B cell (primary cell): ENCODE results near the gene BCAP29. TPM values are rescaled to one million over a fixed set of nuclear protein-coding genes. Genes with fewer than 3 reads are reported as not detected.

Experiments
- ATAC-seq: fragments of 200-7000 bp; cut with Tn5 transposase; one replicate; pipeline ENCODE4 v1.10.0; 2021; ENCODE audit warnings: low read depth, mild to moderate bottlenecking, moderate number of reproducible peaks, moderate library complexity
- CTCF ChIA-PET: fragments of 350-600 bp; sonication (Branson Sonifier 250); formaldehyde crosslinking; loops from one replicate; lab custom pipeline; 2021; ENCODE audit warnings: antibody characterized with exemption, inconsistent platforms; lab: Charles Lee
- POLR2A ChIA-PET: fragments of 350-600 bp; sonication (Branson Sonifier 250); formaldehyde crosslinking; loops from one replicate; lab custom pipeline; 2021; ENCODE audit warnings: antibody characterized with exemption; lab: Charles Lee
- DNase-seq: peaks from one replicate; pipeline ENCODE4 v3.0.0; 2013
- H2AFZ ChIP-seq: 2 replicates; pipeline ENCODE4 v1.6.1; 2012; ENCODE audit warnings: mild to moderate bottlenecking, low read depth, low read length; ENCODE audit not compliant: insufficient read depth, poor library complexity, severe bottlenecking
- H3K27ac ChIP-seq, 2 donors: 1 replicate in 1 of 2; 2 replicates in 1 of 2; pipeline ENCODE4 v1.5.1; 2012 to 2013; ENCODE audit warnings: low read length in 2 of 2, mild to moderate bottlenecking in 2 of 2, moderate library complexity in 1 of 2
- H3K27me3 ChIP-seq, 4 experiments: fragments of 200-600 bp in 1 of 4; sonication (generic) in 1 of 4; replicated peaks in 1 of 4; 1 replicate in 2 of 4; 2 replicates in 2 of 4; pipeline versions ENCODE4 v1.6.1 to v1.7.0; 2013 to 2016; ENCODE audit warnings: low read length in 3 of 4, mild to moderate bottlenecking in 2 of 4, mixed read lengths in 1 of 4, moderate library complexity in 1 of 4; ENCODE audit not compliant: insufficient read depth in 4 of 4, control insufficient read depth in 3 of 4; ENCODE audit errors: control extremely low read depth in 1 of 4
- H3K36me3 ChIP-seq, 2 experiments: replicated peaks in 1 of 2; 1 replicate in 1 of 2; 2 replicates in 1 of 2; pipeline versions ENCODE4 v1.6.1 to v1.7.1; 2013; ENCODE audit warnings: low read length in 1 of 2; ENCODE audit not compliant: insufficient read depth in 2 of 2, control insufficient read depth in 1 of 2; ENCODE audit errors: control extremely low read depth in 1 of 2, extremely low read depth in 1 of 2
- H3K4me1 ChIP-seq, 2 donors: fragments of 200-600 bp in 1 of 2; sonication (generic) in 1 of 2; 1 replicate in 1 of 2; 2 replicates in 1 of 2; pipeline versions ENCODE4 v1.5.1 to v1.6.1; 2013 to 2017; ENCODE audit warnings: low read length in 2 of 2; ENCODE audit not compliant: control insufficient read depth in 2 of 2, insufficient read depth in 2 of 2
- H3K4me2 ChIP-seq: replicated peaks from 2 replicates; pipeline ENCODE3; 2012; ENCODE audit warnings: mild to moderate bottlenecking, low read depth, low read length; ENCODE audit not compliant: poor library complexity, severe bottlenecking
- H3K4me3 ChIP-seq, 5 experiments: fragments of 200-600 bp in 1 of 5; sonication (generic) in 1 of 5; 1 replicate in 3 of 5; 2 replicates in 2 of 5; pipeline versions ENCODE4 v1.5.1 to v1.7.0; 2011 to 2016; ENCODE audit warnings: low read length in 4 of 5, mild to moderate bottlenecking in 4 of 5, low read depth in 2 of 5, control low read depth in 1 of 5, moderate library complexity in 1 of 5; ENCODE audit not compliant: insufficient read depth in 1 of 5; ENCODE audit errors: control extremely low read depth in 1 of 5, extremely low read depth in 1 of 5
- H3K79me2 ChIP-seq: fragments of 200-600 bp; sonication (generic); one replicate; pipeline ENCODE4 v1.6.0; 2016; ENCODE audit warnings: low read length; ENCODE audit not compliant: control insufficient read depth, insufficient read depth
- H3K9ac ChIP-seq: fragments of 200-600 bp; sonication (generic); 2 replicates; pipeline ENCODE4 v1.6.1; 2017; ENCODE audit warnings: mild to moderate bottlenecking, low read length, moderate library complexity
- H3K9me3 ChIP-seq, 3 donors: one replicate each; pipeline versions ENCODE4 v1.6.1 to v1.7.1; 2013; ENCODE audit warnings: low read length in 2 of 3; ENCODE audit not compliant: control insufficient read depth in 2 of 3, insufficient read depth in 1 of 3; ENCODE audit errors: control extremely low read depth in 1 of 3
- H4K20me1 ChIP-seq: 2 replicates; pipeline ENCODE4 v1.6.0; 2012; ENCODE audit warnings: mild to moderate bottlenecking, low read length; ENCODE audit not compliant: insufficient read depth, control insufficient read depth, poor library complexity, severe bottlenecking
- H3K27ac Mint-ChIP-seq: one replicate; pipeline ENCODE4 v1.8.0; 2021; ENCODE audit warnings: mixed read lengths
- H3K27me3 Mint-ChIP-seq: one replicate; pipeline ENCODE4 v1.8.0; 2021; ENCODE audit warnings: mixed read lengths
- H3K4me1 Mint-ChIP-seq: one replicate; pipeline ENCODE4 v1.8.0; 2021; ENCODE audit warnings: mixed read lengths
- H3K4me3 Mint-ChIP-seq: one replicate; pipeline ENCODE4 v1.8.0; 2021; ENCODE audit warnings: mixed read lengths
- H3K9me3 Mint-ChIP-seq: one replicate; pipeline ENCODE4 v1.8.0; 2022; ENCODE audit warnings: mixed read lengths; ENCODE audit not compliant: insufficient read depth
- EZH2 ChIP-seq: IDR thresholded peaks from 2 replicates; pipeline ENCODE4 v1.6.1; 2012; ENCODE audit warnings: borderline replicate concordance, low read depth, mild to moderate bottlenecking, moderate library complexity, low read length; ENCODE audit not compliant: insufficient read depth, poor library complexity, severe bottlenecking
- WGBS: methylation state at CpG from one replicate; pipeline ENCODE4 v1.1.5; 2013; ENCODE audit warnings: missing lambda C conversion rate; ENCODE audit not compliant: insufficient coverage; 5-methylcytosine and 5-hydroxymethylcytosine counted together
- intact Hi-C: fragments of 100-400 bp; cut with micrococcal nuclease; formaldehyde crosslinking; loops from one replicate; pipeline ENCODE4 v1.10.0; 2022
- polyA plus RNA-seq: library from polyadenylated mRNA; depleted of rRNA; stranded (reverse); fragments of >200 nt; gene quantifications from 2 replicates; pipeline ENCODE4 v1.2.3, GENCODE V29; 2012
- total RNA-seq, 2 donors: library from RNA; stranded (reverse); fragments of 120-200 nt in 1 of 2; gene quantifications; 1 replicate in 1 of 2; 2 replicates in 1 of 2; pipeline versions ENCODE4 v1.2.3 to v1.2.4, GENCODE V29; 2013 to 2022
- TF ChIP-seq, protein P1 (sequence below): fragments of 200-600 bp; IDR thresholded peaks from one replicate; pipeline ENCODE4 v1.8.0; 2022; ENCODE audit warnings: antibody characterized with exemption, mild to moderate bottlenecking

BCAP29 gene
- total and polyA plus RNA-seq, 2 donors (not counting 1 experiment from before 2014, with no cell fraction given): 24.6 to 27.3 TPM

DNA sequence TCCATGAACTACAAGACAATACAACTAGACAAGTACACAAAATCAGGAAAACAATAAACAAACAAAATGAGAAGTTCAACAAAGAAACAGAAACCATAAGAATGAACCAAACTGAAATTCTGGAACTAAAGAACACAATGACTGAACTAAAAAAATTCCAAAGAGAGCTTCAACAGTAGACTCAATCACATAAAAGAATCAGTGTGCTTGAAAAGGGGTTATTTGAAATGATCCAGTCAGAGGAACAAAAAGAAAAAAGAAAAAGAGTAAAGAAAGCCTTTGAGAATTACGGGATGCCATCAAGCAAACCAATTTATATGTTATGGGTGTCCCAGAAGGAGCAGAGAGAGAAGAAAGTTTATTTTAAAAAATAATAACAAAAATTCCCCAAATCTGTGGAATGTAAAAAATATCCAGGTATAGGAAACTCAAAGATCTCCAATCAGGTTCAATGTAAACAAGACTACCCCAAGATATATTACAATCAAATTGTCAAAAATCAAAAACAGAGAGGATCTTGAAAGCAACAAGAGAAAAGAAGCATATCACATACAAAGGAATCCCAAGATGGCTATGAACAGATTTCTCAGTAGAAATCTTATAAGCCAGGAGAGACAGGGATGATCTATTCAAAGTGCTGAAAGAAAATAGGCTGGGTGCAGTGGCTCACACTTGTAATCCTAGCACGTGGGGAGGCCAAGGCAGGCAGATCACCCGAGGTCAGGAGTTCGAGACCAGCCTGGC lies 35.0 kb upstream of the BCAP29 start:
- CTCF ChIA-PET: no interaction called here

DNA sequence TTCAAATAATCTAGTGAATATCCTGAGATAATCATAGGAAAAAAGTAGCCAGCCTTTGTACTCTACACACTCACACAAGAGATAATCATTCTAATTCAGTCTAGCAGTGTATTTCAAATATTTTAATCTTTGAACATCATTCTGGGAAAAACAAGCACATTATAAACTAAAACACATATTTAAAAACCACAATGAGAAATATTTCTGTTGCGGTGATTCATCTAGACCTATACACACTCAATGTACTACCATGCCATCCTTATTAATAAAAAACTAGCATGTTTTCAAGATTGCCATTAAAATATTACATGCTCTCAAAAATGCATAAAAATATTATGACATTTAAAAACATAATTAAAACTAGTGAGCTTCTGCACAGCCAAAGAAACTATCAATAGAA lies 28.1 kb upstream of the BCAP29 start:
- no peak overlapping the region for H3K9ac ChIP-seq
- H3K9me3 Mint-ChIP-seq: no peaks in the 10 kb centered on the region
- H3K9me3 ChIP-seq: no peaks in the 10 kb centered on the region
- POLR2A ChIA-PET: no interaction called here
- no peaks in the 10 kb centered on the region for H3K27me3 Mint-ChIP-seq
- H3K4me1 Mint-ChIP-seq: peaks cover 9% of the 10 kb centered on the region
- H3K36me3 ChIP-seq: peaks cover 19 to 43% of the 10 kb centered on the region in 2 experiments
- DNase-seq (no peak), ATAC-seq (no peak)
- H3K4me1 ChIP-seq: no peaks in the 10 kb centered on the region
- no peak overlapping the region for H3K4me3 Mint-ChIP-seq
- H3K4me2 ChIP-seq: no peak overlapping the region
- WGBS: no CpG with 5 or more reads among the region's 1 CpG
- H3K79me2 ChIP-seq: peaks cover 34% of the 10 kb centered on the region
- no peak overlapping the region for H3K27ac ChIP-seq
- TF ChIP-seq EZH2: no peak
- TF ChIP-seq, protein P1, sequence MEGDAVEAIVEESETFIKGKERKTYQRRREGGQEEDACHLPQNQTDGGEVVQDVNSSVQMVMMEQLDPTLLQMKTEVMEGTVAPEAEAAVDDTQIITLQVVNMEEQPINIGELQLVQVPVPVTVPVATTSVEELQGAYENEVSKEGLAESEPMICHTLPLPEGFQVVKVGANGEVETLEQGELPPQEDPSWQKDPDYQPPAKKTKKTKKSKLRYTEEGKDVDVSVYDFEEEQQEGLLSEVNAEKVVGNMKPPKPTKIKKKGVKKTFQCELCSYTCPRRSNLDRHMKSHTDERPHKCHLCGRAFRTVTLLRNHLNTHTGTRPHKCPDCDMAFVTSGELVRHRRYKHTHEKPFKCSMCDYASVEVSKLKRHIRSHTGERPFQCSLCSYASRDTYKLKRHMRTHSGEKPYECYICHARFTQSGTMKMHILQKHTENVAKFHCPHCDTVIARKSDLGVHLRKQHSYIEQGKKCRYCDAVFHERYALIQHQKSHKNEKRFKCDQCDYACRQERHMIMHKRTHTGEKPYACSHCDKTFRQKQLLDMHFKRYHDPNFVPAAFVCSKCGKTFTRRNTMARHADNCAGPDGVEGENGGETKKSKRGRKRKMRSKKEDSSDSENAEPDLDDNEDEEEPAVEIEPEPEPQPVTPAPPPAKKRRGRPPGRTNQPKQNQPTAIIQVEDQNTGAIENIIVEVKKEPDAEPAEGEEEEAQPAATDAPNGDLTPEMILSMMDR: no peak
- no peak overlapping the region for H3K4me3 ChIP-seq
- H3K27ac Mint-ChIP-seq: no peak overlapping the region
- H2AFZ ChIP-seq: no peak overlapping the region
- intact Hi-C loops: no loop called here
- peaks cover 4% of the 10 kb centered on the region for H4K20me1 ChIP-seq
- H3K27me3 ChIP-seq: no peaks in the 10 kb centered on the region
- CTCF ChIA-PET: no interaction called here

More for the DNA sequence above, 35.0 kb upstream of the BCAP29 start:
- Histone ChIP-seq H3K4me1 (no peaks in the 10 kb centered on the region), H3K27me3 (no peaks in the 10 kb centered on the region), H3K27ac (no peak overlapping the region), H3K36me3 (peaks cover 8 to 44% of the 10 kb centered on the region in 2 experiments), H3K9me3 (peaks cover 0 to 19% (median 7%) of the 10 kb centered on the region in 3 donors), H2AFZ (no peak overlapping the region), H3K4me2 (no peak overlapping the region), H3K79me2 (peaks cover 30% of the 10 kb centered on the region), H3K9ac (no peak overlapping the region), H4K20me1 (peaks cover 8% of the 10 kb centered on the region), H3K4me3 (no peak overlapping the region)
- POLR2A ChIA-PET: no interaction called here
- Mint-ChIP-seq H3K4me3 (no peak overlapping the region), H3K27me3 (no peaks in the 10 kb centered on the region), H3K27ac (no peak overlapping the region), H3K9me3 (peaks cover 6% of the 10 kb centered on the region), H3K4me1 (no peaks in the 10 kb centered on the region)
- ATAC-seq: no peak
- TF ChIP-seq EZH2: no peak
- TF ChIP-seq, protein P1: no peak
- DNase-seq: no peak
- WGBS: 100% methylated on average over 2 of the region's 4 CpGs
- intact Hi-C loops: no loop called here
